T-helper 22 cell (primary cell): ENCODE measurements around the gene HDGFL3.

Experiments
- DNase-seq: peaks from one replicate; pipeline ENCODE4 v3.0.0-alpha.2; 2020; ENCODE audit warnings: low read depth

HDGFL3 gene

DNA sequence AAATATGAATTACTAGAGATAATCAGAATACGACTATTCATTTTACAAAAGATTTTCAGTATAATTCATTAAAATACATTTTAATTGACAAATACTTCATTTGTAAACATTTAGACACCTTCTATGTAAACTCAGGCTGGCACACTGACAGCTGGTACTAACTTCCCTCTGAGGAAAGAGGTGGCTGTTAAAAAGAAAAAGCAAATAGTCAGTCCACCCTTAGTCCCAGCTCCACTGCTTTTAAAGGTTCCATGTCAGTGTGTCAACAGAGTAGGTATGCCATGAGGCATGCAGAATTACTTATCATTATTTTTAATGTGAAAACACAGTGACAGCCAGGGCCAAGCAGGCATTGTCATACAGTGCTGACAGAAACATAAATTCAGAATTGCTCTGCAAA is 84.1 kb downstream of the HDGFL3 start:
- DNase-seq: no peak

DNA sequence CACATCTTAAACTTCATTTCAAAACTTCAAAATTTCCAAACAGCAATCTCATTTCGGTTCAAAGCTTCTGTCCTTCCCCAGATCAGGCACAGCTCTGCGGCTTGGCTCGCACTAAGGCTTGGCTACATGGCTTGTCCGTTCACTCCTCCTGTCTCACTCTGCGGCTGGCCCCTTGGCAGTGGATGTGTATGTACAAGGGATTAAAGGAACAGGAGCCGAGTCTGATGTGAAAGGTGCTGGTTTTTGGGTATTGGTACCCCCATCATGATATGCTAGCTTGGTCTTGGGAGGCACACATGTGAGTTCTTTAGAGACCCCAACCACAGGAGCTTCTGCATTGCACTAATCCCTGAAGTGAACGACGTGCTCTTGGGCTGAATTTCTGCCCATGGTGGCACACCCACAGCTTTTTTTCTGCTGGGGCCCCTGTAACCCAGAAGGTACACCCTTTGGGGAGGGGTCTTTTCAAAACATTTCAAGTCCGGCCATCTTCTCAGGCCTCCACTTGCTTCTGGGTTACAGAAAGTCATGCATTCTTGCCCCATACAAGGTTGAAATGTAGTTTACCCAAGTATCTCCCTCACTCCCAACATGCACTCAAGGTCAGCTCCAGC is 87.5 kb downstream of the HDGFL3 start:
- DNase-seq: no peak

DNA sequence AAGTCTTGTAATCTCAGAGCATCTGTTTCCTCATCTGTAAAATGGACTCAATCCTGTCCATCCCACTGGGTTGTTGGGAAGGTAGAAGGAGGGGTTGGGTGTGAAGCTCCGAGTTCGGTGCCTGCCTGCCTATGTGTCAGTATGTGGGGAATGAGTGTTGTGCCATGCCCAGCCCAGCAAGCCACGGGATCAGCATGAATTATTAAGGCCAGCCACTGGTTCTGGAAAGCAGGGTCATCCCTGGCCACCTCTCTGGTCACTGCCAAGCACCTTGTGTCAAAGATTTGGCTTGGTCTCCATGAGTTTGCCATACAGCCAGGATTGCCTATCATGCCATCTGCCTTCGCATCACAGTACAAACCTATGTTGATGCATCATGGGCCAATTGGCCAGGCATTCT is 88.7 kb downstream of the HDGFL3 start:
- no peak for DNase-seq

DNA sequence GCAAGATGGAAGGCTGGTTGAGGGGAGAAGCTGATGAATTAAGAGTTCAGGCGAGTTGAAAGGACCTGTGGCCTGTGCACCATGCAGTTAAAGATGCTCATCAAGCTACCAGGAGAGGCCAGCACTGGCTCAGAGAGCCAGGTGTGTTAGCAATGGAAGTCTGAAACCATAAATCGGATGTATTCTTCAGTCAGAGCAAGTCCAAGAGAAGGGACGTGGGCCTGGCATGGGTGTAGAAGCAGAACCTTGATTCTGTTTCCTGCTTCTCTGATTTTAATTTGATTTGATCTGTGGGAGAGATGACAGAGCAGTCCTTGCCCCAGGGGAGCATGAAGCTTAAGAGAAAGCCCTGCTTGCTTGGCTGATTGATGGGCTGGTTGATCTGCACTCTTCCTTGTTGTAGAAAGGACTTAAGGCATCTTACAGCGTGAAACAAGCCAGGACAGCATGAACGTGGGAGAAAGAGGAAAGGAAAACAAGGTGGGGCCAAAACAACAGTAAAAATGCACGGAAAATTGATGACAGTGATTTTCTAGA is 89.3 kb downstream of the HDGFL3 start:
- DNase-seq: no peak

DNA sequence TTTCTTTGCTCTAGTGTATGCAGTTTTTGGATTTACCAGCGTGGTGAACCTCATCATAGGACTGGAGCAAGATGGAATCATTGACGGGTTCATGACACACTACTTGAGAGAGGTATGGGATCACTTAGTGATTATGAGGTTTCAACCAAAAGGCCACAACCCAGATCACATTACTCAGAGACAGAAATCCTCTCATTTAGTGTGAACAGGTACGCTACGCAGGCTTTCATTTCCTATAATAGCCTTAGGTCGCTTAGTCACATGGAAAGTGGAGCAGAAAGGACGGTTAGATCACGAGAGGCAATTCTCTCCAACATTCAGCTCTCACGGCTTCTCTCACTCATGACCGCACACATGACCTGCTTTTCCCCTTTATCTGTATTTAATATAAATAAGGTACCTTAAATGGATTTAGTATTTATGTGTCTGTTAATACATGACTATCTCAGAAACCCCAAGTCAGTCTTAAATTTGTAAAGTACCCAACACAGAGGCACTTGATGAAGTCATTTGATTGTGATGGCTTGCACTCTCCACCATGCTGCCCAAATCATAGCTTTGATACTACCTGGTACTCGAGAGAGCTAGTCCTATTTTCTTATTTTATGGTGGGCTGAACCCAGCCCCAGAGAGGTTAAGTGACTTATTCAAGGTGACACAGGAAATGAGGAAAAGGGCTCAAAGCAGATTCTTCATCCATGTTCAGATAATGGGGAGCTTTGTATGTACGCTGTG is 91.6 kb downstream of the HDGFL3 start:
- DNase-seq: no peak

DNA sequence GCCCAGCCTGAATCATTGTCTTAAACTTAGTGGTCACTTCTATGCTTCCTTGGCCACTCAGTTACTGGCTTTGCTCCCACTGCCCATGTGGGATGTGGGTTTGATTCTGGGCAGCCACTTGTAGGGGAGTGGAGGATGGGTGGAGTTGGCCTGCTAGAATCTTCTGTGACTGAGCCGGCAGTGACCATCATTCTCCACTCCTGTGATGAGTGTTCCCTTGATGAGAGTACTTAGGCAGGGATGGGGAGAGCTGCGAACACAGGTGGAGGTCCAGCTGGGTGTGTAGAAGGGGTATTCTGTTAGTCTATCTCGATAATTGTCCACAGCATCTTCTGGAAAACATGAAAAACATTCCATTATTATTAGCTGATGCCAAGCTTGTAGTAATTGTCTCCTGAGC is 92.2 kb downstream of the HDGFL3 start:
- no peak for DNase-seq

DNA sequence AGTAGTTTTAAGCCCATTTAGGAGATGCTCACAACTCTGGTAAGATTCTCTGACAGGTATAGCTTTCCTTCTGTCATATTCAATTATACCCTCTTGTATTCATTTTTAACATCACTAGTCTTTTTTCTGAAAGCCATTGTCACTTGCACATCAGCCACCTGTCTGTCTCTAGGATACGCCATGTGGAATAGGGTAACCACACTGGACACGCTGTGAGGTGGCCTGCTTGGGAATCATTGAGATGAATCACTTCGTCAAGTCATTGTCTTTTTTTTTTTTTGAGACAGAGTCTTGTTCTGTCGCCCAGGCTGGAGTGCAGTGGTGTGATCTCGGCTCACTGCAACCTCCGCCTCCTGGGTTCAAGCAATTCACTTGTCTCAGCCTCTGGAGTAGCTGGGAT is 92.8 kb downstream of the HDGFL3 start:
- no peak for DNase-seq

DNA sequence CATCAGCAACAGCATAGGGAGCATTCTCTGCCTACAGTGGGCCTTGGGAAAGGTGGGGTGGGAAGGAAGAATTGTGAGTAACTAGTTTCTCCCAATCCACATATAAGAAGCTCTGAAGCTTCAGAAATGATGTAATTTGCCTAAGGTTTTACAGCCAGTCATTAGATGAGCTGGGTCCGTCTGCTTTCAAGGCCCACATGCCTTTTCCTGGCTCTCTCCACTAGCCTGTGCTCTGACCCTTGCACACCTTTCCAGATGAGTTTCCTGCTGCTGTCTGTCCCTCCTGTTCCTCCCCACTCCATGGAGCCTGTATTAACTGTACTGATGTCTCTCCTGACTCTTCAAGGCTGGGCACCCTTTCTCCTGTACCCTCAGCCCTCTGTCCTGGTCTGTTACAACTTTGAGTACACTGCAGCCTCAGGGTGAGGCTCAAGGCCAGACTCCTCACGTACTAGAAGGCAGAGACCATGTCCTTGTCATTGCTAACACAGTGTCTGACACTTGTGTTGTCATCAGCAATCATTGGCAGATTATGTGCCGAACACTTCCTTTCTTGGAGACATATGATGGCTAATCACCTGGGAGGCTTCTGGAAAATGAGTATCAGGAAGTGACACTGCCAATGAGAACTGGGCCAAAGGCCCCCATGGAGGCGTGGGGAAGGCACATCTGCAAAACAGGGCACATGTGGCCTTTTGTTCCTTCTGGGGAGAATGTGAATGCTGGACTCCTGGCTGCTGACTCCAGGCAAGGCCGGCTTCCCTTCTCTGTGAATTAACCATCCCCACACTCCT is 93.5 kb downstream of the HDGFL3 start:
- no peak for DNase-seq

DNA sequence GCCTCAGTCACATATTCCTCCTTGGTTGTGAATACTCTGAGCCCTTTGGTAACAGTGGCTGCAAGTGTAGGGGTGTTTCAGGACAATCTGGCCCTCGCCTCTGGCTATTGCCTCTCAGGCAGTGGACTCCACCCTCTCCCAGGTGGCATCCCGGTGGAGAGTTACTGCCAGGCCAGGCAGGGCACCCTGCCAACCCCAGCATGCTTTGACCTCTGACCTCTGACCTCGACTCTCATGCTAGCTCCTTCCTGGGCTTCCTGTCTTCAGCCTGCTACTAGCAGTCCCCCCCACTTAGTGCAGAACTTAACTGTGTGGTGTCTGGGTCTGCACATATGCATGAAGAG is 94.7 kb downstream of the HDGFL3 start:
- DNase-seq: no peak

DNA sequence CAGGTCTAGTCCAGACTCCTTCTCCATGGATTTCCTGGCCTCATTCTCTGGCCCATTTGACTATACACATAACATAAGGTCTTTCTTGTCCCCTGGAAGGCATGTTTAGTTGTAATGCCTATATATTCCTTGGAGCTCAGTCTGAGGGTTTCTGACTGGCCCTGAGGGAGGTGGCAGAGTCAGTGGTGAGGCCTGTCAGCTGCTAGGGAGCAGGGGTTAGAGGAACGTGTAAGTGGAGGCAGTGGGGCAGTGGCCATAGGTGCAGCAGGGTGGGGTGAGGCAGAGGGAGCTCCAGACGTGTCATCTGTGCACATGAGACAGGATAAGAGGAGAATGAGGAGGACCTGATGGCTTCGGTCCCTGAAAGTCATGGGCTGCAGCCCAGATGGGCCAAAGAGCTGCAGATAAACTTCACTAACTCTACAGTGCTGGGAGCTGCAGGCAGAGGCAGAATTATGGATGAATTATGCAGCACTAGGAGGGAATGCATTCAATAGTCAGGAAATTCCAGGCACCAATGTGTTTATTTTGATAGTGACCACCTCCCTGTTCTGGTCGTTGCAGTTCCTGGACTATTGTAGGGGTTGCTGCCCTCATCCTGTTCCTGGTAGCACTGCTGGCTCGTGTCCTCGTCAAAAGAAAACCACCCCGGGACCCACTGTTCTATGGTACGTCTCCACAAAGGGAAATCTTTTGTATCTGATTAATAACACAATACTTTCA is 95.2 kb downstream of the HDGFL3 start:
- no peak for DNase-seq

DNA sequence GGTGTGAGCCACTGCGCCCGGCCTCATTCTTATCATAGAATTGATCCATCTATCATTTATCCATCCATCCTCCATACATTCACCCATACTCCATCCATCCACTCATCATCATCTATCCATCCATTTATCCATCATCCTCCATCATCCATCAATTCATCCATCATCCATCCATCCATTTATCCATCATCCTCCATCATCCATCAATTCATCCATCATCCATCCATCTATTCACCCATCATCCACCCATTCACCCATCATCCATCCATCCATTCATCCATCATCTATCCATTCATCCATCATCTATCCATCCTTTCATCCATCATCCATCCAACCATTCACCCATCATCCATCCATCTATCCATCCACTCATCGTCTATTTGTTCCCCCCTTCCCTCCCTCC is 96.5 kb downstream of the HDGFL3 start:
- no peak for DNase-seq

DNA sequence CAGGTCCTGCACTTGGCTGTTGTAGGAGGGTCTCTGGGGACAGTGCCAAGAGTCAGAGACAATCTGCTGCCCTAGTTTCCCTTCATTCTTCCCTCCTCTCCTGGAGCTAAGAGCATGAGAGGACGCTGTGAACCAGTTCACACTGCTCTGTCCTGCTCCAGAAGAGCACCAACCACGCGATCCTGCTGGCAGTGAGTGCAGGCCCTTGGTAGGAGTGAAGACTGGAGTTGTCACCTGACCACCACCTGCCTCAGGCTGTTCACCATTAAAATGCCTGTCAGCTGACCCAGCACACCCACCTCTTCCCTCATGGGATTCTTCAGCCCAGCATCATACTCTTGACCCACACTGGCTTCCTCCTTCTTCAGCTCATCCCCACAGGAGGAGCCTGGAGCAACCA is 97.2 kb downstream of the HDGFL3 start:
- no peak for DNase-seq

DNA sequence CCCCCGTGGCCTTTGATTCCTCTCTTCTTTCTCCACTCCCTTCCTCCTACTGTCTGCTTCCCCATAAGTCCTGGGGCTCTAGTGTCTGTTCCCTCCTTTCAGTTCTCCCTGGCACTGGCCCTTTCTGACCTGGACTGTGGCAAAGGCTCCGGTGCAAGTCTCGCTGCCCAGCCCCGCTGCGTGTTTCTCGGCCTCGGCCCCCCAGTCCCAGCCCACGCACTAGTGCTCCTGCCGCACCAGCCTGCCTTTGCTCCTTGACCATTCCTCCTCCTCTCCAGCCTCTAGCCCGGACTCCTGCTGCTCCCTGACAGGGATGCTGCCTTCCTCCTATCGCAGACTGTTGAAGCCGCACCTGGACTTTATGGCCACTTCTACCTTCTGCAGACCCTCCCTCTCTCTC is 98.1 kb downstream of the HDGFL3 start:
- DNase-seq: no peak

DNA sequence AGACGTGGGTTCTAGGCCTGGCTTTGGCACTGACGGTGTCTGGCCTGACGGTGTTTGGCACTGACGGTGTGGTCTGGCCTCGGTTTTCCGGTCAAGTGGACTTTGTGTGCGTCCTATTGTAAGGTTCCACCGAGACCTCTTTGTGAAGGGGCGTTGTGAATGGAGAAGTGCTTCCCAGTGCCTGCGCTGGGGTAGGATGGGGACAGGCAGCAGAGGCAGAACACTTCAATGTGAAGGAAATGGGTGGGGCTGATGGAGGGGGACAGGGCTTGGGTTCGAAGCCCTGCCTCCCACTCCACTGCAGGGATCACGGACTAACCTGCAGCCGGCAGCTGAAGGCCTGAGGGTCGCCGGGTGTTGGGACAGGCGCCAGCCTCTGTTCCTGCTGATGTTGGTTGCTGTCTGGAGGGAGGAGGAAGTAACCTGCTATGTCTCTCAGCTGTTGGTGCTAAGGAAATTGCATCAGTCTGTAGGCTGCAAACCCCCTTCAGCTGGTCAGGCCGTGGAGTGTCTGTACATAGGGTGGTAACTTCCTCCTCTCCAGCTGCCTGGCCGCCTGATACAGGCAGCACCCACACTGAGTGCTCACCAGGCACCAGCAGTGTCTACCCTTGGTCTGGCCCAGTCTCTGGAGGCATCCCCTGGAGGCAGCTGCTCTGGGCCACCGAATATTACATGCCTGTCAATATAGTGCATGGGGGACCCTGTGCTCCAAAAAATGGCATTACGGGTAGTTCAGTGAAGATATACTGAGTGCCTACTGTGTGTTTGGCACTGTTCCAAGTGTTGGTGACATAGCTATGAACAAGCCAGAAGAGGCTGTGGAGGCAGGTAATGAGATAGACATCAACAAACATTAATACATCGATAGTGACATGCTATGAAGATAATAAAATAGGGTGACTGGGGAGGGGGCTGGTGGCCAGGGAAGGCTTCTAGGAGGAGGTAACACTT is 99.1 kb downstream of the HDGFL3 start:
- DNase-seq: no peak

DNA sequence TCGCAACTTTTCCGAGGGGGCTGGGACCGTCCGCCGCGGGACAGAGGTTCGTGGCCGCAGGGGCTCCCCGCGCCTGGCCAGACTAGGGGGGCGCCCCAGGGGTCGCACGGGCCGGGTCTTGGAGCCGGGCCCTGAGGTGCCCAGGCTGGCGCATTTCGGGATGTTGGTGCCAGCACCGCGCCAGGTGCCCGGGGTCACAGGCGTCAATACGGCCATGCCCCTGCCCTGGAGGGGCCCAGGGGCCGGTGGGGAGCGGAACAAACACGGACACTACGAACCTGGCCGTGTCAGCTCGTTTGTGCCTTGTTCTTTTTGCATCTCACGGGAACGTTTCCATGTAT is 99.8 kb downstream of the HDGFL3 start:
- DNase-seq: no peak

DNA sequence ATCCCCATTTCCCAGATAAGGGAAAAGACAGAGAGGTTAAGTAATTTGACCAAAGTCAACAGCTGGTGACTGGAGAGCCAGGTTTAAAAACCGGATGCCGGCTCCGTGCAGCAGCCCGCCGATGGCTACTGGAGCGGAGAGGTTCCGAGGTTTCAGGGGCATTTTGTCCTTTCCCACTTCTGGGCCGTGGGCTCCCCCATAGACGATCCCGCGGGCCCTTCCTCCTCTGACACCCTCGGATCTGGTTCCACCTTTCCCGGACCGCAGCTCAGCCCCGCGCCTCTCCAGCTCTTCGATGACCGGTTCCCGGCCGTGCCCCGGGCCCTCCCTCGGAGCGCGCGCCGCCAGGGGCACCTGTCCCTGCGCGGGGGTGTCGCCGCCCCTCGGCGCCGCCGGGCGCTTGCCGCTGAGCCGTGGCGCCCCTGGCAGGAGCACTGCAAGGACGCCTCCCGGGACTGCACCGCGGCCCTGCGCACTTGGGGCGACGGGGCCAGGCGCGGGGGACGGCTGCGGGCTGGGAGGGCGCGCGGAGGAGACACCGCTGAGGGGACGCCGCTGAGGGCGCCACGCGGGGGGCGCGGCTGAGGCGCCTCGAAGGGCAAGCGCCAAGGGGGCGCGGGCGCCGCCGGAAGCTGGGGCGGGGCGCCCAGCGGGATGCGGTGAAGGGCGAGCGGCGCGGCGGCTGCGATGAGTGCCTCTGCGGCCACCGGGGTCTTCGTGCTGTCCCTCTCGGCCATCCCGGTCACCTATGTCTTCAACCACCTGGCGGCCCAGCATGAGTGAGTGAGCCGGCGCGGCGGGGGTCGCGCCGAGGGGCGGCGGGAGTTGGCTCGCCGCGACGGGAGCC is 100.4 kb downstream of the HDGFL3 start, which contains the start of gene TM6SF1:
Gene TM6SF1 (plus strand): TSS at position 652 of the 847 bp plus-strand sequence. CDS start 36 bp downstream, at position 688.
- DNase-seq: no peak

DNA sequence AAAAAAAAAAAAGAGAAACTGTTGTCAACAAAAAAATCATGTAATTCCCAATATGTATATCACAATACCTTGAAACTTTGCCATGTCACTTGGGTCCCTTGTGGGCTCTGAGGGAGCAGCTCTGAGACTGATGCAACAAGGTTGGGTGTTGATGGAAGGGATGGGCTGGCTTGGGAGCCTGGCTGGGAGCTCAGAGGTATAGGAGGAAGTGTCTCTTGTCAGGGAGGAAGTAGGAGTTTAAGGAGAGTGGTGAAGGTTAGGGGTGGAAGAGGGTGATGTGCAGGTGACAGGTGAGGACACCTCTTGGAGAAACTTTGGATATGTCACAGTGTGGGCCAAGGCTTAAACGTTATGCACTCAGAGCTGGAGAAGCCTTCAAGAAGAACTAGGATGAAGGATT is 102.2 kb downstream of the HDGFL3 start:
- no peak for DNase-seq

DNA sequence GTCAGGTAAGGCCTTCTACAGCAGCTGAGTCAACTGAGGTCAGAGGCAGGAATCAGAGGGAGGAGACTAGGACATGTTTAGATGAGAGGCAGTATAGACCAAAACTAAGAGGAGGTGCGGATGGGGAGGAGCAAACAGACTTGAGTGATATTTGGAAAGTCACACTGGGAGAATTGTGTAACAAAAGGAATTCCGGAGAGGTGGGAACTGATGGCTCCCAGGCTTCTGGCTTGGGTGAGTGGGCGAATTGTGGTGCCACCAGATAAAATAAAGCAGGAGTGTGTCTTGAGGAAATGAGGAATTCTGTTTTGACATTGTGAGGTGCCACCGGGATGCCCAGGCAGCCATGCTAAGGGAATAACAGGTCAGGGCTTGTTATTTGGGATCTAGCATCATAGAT is 103.5 kb downstream of the HDGFL3 start:
- no peak for DNase-seq

DNA sequence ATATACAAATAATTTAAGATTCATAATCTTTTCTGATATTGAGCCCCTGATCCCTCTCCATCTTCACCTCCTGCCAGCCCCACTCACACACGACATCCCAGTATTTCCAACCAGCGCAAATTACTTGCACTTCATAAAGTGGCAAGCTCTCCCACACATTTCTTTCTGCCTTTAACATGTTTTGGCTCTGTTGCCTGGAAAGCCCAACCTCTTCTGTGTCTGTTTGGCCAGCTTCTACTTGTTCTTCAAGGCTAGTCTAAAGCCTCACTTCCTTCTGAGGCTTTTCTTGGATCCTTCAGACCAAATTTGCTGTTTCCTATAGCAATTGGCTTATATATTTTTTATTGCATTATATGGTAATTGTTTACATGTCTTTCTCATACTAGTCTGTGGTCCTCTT is 105.3 kb downstream of the HDGFL3 start:
- DNase-seq: no peak

DNA sequence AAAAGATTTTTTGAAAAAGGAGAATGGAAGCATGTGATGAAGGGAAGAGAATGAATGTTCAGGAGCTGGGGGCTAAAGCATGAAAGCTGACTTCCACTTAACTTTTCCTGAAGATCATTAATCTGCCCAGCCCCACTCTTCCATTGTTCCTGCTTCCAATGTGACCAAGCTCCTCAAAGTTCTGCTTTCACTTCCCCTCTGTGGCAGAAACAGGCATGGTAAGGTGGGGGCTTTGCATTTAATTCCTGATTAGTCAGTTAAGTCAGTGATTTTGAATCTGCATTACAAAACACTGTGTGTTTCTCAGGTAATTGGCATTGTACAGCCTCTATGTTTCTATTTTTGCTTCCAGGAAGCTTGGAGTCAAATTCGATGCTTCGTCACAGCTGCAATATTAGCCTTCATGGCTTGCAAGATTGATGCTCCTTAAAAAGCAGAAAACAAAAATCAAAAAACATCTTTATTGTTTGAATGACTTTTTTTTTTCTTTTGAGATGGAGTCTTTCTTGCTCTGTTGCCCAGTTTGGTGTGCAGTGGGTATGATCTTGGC is 107.5 kb downstream of the HDGFL3 start:
- no peak for DNase-seq
